ENCODE results near the gene THAP10. TPM values are rescaled to one million over a fixed set of nuclear protein-coding genes. Genes with fewer than 3 reads are reported as not detected.
"Not testable (repeated sequence)": the region's sequence is repeated elsewhere in the genome, so short reads cannot be mapped to it uniquely, and the experiment has no call there.

THAP10 gene
- total RNA-seq, 1 experiment from 2014 or later = 2.6 TPM

- no peak for TF ChIP-seq USF2 (CRISPR knock-in tag; IDR thresholded peaks at IDR 0.05)
- no peak for TF ChIP-seq GRHL2 (CRISPR knock-in tag; IDR thresholded peaks at IDR 0.05; ENCODE audit: insufficient replicate concordance, severe bottlenecking)
- no peak for TF ChIP-seq HMGXB4 (CRISPR knock-in tag; IDR thresholded peaks at IDR 0.05)
These were observed 32.2 kb downstream of the THAP10 start (continued) for GRCh38 chr15:70859998-70860397.

GRCh38 chr15:70859322-70859908 lies 32.8 kb downstream of the THAP10 start:
- POLR2A ChIA-PET = no interaction called here
- DNase-seq (ENCODE audit: low spot score) (no peak), ATAC-seq (no peak)
- Mint-ChIP-seq H3K4me1 (no peaks in the 10 kb centered on the region), H3K27me3 (ENCODE audit: low read depth) (peaks cover 29% of the 10 kb centered on the region), H3K36me3 (no peaks in the 10 kb centered on the region), H3K27ac (no peak overlapping the region), H3K9me3 (0 out of 2 replicates have a peak, but pooled peaks cover 5% of the 10 kb centered on the region), H3K4me3 (no peak overlapping the region)
- TF ChIP-seq TP53 (CRISPR knock-in tag; IDR thresholded peaks at IDR 0.05) = no peak
- CTCF ChIA-PET = interaction anchor here (1.9 kb wide), 1 partner anchor 15 kb away, joined by 7 read pairs; no protein-coding TSS in a partner anchor

- POLR2A ChIA-PET; ATAC-seq; DNase-seq (ENCODE audit: low spot score); H3K27ac Mint-ChIP-seq; H3K36me3 Mint-ChIP-seq; H3K4me3 Mint-ChIP-seq; H3K9me3 Mint-ChIP-seq; H3K4me1 Mint-ChIP-seq: not testable (repeated sequence)
- peaks cover 29% of the 10 kb centered on the region for H3K27me3 Mint-ChIP-seq (ENCODE audit: low read depth)
- CTCF ChIA-PET = interaction anchor here (1.9 kb wide), 1 partner anchor 16 kb away, joined by 7 read pairs; no protein-coding TSS in a partner anchor
These were observed 33.5 kb downstream of the THAP10 start for GRCh38 chr15:70858614-70859321.

- CTCF ChIA-PET = no interaction called here
- DNase-seq (ENCODE audit: low spot score) = no peak
- POLR2A ChIA-PET = no interaction called here
- Mint-ChIP-seq H3K9me3 (0 out of 2 replicates have a peak, but pooled peaks cover 5% of the 10 kb centered on the region), H3K4me3 (no peak overlapping the region), H3K4me1 (peaks cover 3% of the 10 kb centered on the region), H3K36me3 (no peaks in the 10 kb centered on the region), H3K27ac (no peak overlapping the region), H3K27me3 (ENCODE audit: low read depth) (peaks cover 29% of the 10 kb centered on the region)
- no peak for ATAC-seq
- TF ChIP-seq PRDM15 (CRISPR knock-in tag; IDR thresholded peaks at IDR 0.05) (no peak), RORB (CRISPR knock-in tag; IDR thresholded peaks at IDR 0.05) (no peak), NFATC4 (CRISPR knock-in tag; IDR thresholded peaks at IDR 0.05) (no peak), ZNF281 (CRISPR knock-in tag; IDR thresholded peaks at IDR 0.05) (no peak), NFYB (CRISPR knock-in tag; conservative IDR thresholded peaks at IDR 0.05; ENCODE audit: low read depth) (no peak), CREM (CRISPR knock-in tag; IDR thresholded peaks at IDR 0.05) (no peak), ATF6 (CRISPR knock-in tag; IDR thresholded peaks at IDR 0.05) (no peak), CBFB (CRISPR knock-in tag; IDR thresholded peaks at IDR 0.05; ENCODE audit: low read depth) (no peak), ZBTB43 (CRISPR knock-in tag; IDR thresholded peaks at IDR 0.05) (no peak), NFE2L1 (CRISPR knock-in tag; IDR thresholded peaks at IDR 0.05) (no peak), EMX1 (CRISPR knock-in tag; IDR thresholded peaks at IDR 0.05) (no peak)
These were observed 34.5 kb downstream of the THAP10 start for GRCh38 chr15:70857562-70858285.

Data from WTC11 (cell line).